GM23338 (cell line): ENCODE measurements around the gene PDK3. TPM values are rescaled to one million over a fixed set of nuclear protein-coding genes. Genes with fewer than 3 reads are reported as not detected.

Source experiments
- ATAC-seq: fragments of 200-7000 bp; cut with Tn5 transposase; 3 replicates; pipeline ENCODE4 v1.9.1; 2020
- DNase-seq: peaks from one replicate; pipeline ENCODE4 v3.0.0-alpha.2; 2015; ENCODE audit warnings: low spot score
- H2AFZ ChIP-seq: fragments of 200-600 bp; sonication (generic); 2 replicates; pipeline ENCODE4 v1.8.0; 2016; ENCODE audit warnings: antibody characterized with exemption, mild to moderate bottlenecking, moderate library complexity
- H3F3A ChIP-seq: fragments of 200-600 bp; sonication (generic); replicated peaks from 2 replicates; pipeline ENCODE4 v1.8.0; 2017; ENCODE audit warnings: antibody characterized with exemption, mixed run types, low read depth
- H3K27ac ChIP-seq: fragments of 200-600 bp; sonication (generic); 2 replicates; pipeline ENCODE4 v1.6.1; 2016; ENCODE audit warnings: low read depth
- H3K27me3 ChIP-seq: fragments of 200-600 bp; sonication (generic); 2 replicates; pipeline ENCODE4 v1.8.0; 2016; ENCODE audit warnings: mild to moderate bottlenecking, mixed run types, moderate library complexity; ENCODE audit not compliant: insufficient read depth
- H3K36me3 ChIP-seq: fragments of 200-600 bp; sonication (generic); 2 replicates; pipeline ENCODE4 v1.8.0; 2016; ENCODE audit warnings: mild to moderate bottlenecking; ENCODE audit not compliant: insufficient read depth
- H3K4me1 ChIP-seq: fragments of 200-600 bp; sonication (generic); 2 replicates; pipeline ENCODE4 v1.8.0; 2016; ENCODE audit warnings: mild to moderate bottlenecking, moderate library complexity; ENCODE audit not compliant: insufficient read depth
- H3K4me2 ChIP-seq: fragments of 200-600 bp; sonication (generic); 2 replicates; pipeline ENCODE4 v1.7.1; 2017; ENCODE audit warnings: mixed run types
- H3K4me3 ChIP-seq: fragments of 200-600 bp; sonication (generic); 2 replicates; pipeline ENCODE4 v1.6.1; 2016; ENCODE audit warnings: mixed run types
- H3K79me2 ChIP-seq: fragments of 200-600 bp; sonication (generic); replicated peaks from 2 replicates; pipeline ENCODE4 v1.8.0; 2017; ENCODE audit warnings: mild to moderate bottlenecking; ENCODE audit not compliant: insufficient read depth
- H3K9me2 ChIP-seq: fragments of 200-600 bp; sonication (generic); 2 replicates; pipeline ENCODE4 v1.8.0; 2017; ENCODE audit not compliant: insufficient read depth
- H4K20me1 ChIP-seq: fragments of 200-600 bp; sonication (generic); replicated peaks from 2 replicates; pipeline ENCODE4 v1.8.0; 2017; ENCODE audit warnings: mild to moderate bottlenecking; ENCODE audit not compliant: insufficient read depth
- H3K27ac Mint-ChIP-seq: 2 replicates; pipeline ENCODE4 v1.8.0; 2020; ENCODE audit warnings: inconsistent platforms, mild to moderate bottlenecking, moderate library complexity, mixed read lengths
- H3K27me3 Mint-ChIP-seq: 3 replicates; pipeline ENCODE4 v1.8.0; 2022; ENCODE audit warnings: low read depth, mild to moderate bottlenecking, moderate library complexity, mixed read lengths, inconsistent platforms; ENCODE audit not compliant: insufficient read depth, poor library complexity
- H3K36me3 Mint-ChIP-seq: 3 replicates; pipeline ENCODE4 v1.8.0; 2021; ENCODE audit warnings: low read depth, mild to moderate bottlenecking, inconsistent platforms, moderate library complexity, mixed read lengths
- H3K4me1 Mint-ChIP-seq: 3 replicates; pipeline ENCODE4 v1.8.0; 2020; ENCODE audit warnings: mild to moderate bottlenecking, inconsistent platforms, mixed read lengths
- H3K4me3 Mint-ChIP-seq: 3 replicates; pipeline ENCODE4 v1.8.0; 2021; ENCODE audit warnings: moderate library complexity, mild to moderate bottlenecking, inconsistent platforms, mixed read lengths
- H3K9me3 Mint-ChIP-seq: 3 replicates; pipeline ENCODE4 v1.8.0; 2020; ENCODE audit warnings: moderate library complexity, mild to moderate bottlenecking, inconsistent platforms, mixed read lengths
- ZNF114 ChIP-seq: fragments of 250-450 bp; sonication (Bioruptor Pico); IDR thresholded peaks from 2 replicates; pipeline ENCODE4 v1.5.0; 2020; ENCODE audit warnings: mild to moderate bottlenecking, moderate library complexity
- ZNF331 ChIP-seq: fragments of 250-450 bp; sonication (Bioruptor Pico); IDR thresholded peaks from 2 replicates; pipeline ENCODE4 v1.5.0; 2020; ENCODE audit warnings: low read depth, mild to moderate bottlenecking, moderate library complexity
- ZNF462 ChIP-seq: fragments of 250-450 bp; sonication (Bioruptor Pico); IDR thresholded peaks from 2 replicates; pipeline ENCODE4 v1.5.0; 2020; ENCODE audit warnings: mild to moderate bottlenecking, moderate library complexity
- polyA plus RNA-seq: library from polyadenylated mRNA; unstranded; fragments of >200 nt; fragmentation: Nextera tagmentation; extraction: Ambion mirVana; gene quantifications from 2 replicates; pipeline ENCODE4 v1.2.1, GENCODE V29; 2016
- total RNA-seq: library from RNA; depleted of rRNA; stranded (reverse); fragments of >200 nt; shearing (Covaris generic); gene quantifications from 2 replicates; pipeline ENCODE4 v1.2.3, GENCODE V29; 2014
- TF ChIP-seq, protein P1 (sequence below): IDR thresholded peaks from one replicate; pipeline ENCODE4 v1.6.1; 2018; ENCODE audit warnings: antibody characterized with exemption; ENCODE audit not compliant: unreplicated experiment

Gene PDK3
- total and polyA plus RNA-seq, 2 experiments from 2014 or later = 35.7 to 51.2 TPM

- TF ChIP-seq, protein P1, sequence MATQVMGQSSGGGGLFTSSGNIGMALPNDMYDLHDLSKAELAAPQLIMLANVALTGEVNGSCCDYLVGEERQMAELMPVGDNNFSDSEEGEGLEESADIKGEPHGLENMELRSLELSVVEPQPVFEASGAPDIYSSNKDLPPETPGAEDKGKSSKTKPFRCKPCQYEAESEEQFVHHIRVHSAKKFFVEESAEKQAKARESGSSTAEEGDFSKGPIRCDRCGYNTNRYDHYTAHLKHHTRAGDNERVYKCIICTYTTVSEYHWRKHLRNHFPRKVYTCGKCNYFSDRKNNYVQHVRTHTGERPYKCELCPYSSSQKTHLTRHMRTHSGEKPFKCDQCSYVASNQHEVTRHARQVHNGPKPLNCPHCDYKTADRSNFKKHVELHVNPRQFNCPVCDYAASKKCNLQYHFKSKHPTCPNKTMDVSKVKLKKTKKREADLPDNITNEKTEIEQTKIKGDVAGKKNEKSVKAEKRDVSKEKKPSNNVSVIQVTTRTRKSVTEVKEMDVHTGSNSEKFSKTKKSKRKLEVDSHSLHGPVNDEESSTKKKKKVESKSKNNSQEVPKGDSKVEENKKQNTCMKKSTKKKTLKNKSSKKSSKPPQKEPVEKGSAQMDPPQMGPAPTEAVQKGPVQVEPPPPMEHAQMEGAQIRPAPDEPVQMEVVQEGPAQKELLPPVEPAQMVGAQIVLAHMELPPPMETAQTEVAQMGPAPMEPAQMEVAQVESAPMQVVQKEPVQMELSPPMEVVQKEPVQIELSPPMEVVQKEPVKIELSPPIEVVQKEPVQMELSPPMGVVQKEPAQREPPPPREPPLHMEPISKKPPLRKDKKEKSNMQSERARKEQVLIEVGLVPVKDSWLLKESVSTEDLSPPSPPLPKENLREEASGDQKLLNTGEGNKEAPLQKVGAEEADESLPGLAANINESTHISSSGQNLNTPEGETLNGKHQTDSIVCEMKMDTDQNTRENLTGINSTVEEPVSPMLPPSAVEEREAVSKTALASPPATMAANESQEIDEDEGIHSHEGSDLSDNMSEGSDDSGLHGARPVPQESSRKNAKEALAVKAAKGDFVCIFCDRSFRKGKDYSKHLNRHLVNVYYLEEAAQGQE = no peak
- no peak for TF ChIP-seq ZNF114 (CRISPR knock-in tag)
- TF ChIP-seq ZNF331 (CRISPR knock-in tag) = no peak
- TF ChIP-seq ZNF462 (CRISPR knock-in tag) = no peak
Observed at GRCh38 chrX:24495700-24496099, 30.6 kb downstream of the PDK3 start (continued).

- H3K27ac ChIP-seq = no peak overlapping the region
- peak; percentile 10 for DNase-seq
- peaks cover 9% of the 10 kb centered on the region; the same call in 2 of the 3 replicates for H3K36me3 Mint-ChIP-seq
- H3K27me3 Mint-ChIP-seq = no peaks in the 10 kb centered on the region
- H3K27ac Mint-ChIP-seq = no peak overlapping the region
- no peaks in the 10 kb centered on the region for H3K79me2 ChIP-seq
- no peaks in the 10 kb centered on the region for H4K20me1 ChIP-seq
- no peak overlapping the region for H3K4me3 Mint-ChIP-seq
- H3K4me1 ChIP-seq = peaks cover 18% of the 10 kb centered on the region
- no peaks in the 10 kb centered on the region for H3K9me2 ChIP-seq
- ATAC-seq = peak; percentile 22; the same call in 1 of the 3 replicates
- no peaks in the 10 kb centered on the region for H3K27me3 ChIP-seq
- H3K4me1 Mint-ChIP-seq = peaks cover 34% of the 10 kb centered on the region
- H3K36me3 ChIP-seq = no peaks in the 10 kb centered on the region
- no peaks in the 10 kb centered on the region for H3K9me3 Mint-ChIP-seq
- H3F3A ChIP-seq = no peaks in the 10 kb centered on the region
- H3K4me3 ChIP-seq = no peak overlapping the region
- H2AFZ ChIP-seq = no peak overlapping the region
- H3K4me2 ChIP-seq = no peak overlapping the region
- no peak for TF ChIP-seq ZNF462 (CRISPR knock-in tag)
Observed at GRCh38 chrX:24498181-24498580, 33.1 kb downstream of the PDK3 start.
